Fibroblast of skin of back (primary cell): Measurements from ENCODE around the gene RTEL1.
A peak's percentile ranks its signal among the peaks of the same experiment; 100 is the strongest.
"Not testable (repeated sequence)": the region's sequence is repeated elsewhere in the genome, so short reads cannot be mapped to it uniquely, and the experiment has no call there.

ENCODE experiments used
- DNase-seq: peaks from one replicate; pipeline ENCODE4 v3.0.0-alpha.2; 2013

Gene RTEL1

GRCh38 chr20:63730189-63730733 is 72.1 kb downstream of the RTEL1 start:
- DNase-seq, result not testable (repeated sequence)

- DNase-seq, result no peak
Measured at GRCh38 chr20:63731410-63731809, 73.3 kb downstream of the RTEL1 start.

GRCh38 chr20:63732118-63733095 is 74.3 kb downstream of the RTEL1 start:
- DNase-seq, result no peak

GRCh38 chr20:63733117-63733516 is 75.0 kb downstream of the RTEL1 start:
- no peak for DNase-seq

GRCh38 chr20:63733579-63734081 is 75.5 kb downstream of the RTEL1 start:
- no peak for DNase-seq

- DNase-seq, result no peak
Measured at GRCh38 chr20:63734111-63734945, 76.2 kb downstream of the RTEL1 start.

- DNase-seq, result no peak
Measured at GRCh38 chr20:63734946-63735858, 77.1 kb downstream of the RTEL1 start.

GRCh38 chr20:63735859-63736718 is 78.0 kb downstream of the RTEL1 start, which contains the start of gene LIME1:
LIME1 (plus strand) TSS chr20:63736664; CDS start chr20:63737550, 886 bp downstream.
- DNase-seq, result no peak

- no peak for DNase-seq
Measured at GRCh38 chr20:63736893-63737694, 79.0 kb downstream of the RTEL1 start.

- no peak for DNase-seq
Measured at GRCh38 chr20:63737695-63737944, 79.5 kb downstream of the RTEL1 start.

- no peak for DNase-seq
Measured at GRCh38 chr20:63737945-63738686, 80.0 kb downstream of the RTEL1 start.

- DNase-seq, result peak; percentile 17
Measured at GRCh38 chr20:63738687-63739129, 80.6 kb downstream of the RTEL1 start.

- peak; percentile 82 for DNase-seq
Measured at GRCh38 chr20:63739130-63740069, 81.3 kb downstream of the RTEL1 start, which contains the start of gene SLC2A4RG. SLC2A4RG (plus strand) TSS chr20:63739776; CDS start chr20:63739913, 137 bp downstream.

GRCh38 chr20:63740070-63740626 is 82.0 kb downstream of the RTEL1 start:
- peak; percentile 33 for DNase-seq

GRCh38 chr20:63740627-63741353 is 82.7 kb downstream of the RTEL1 start:
- peak; percentile 80 for DNase-seq

GRCh38 chr20:63741354-63741675 is 83.2 kb downstream of the RTEL1 start:
- no peak for DNase-seq
